Measurements from ENCODE around the gene GNAZ. TPM values are rescaled to one million over a fixed set of nuclear protein-coding genes. Genes with fewer than 3 reads are reported as not detected.

The GNAZ gene
- total RNA-seq, 4 donors from 2014 or later = 4.1 to 16.2 (median 6.5) TPM

DNA sequence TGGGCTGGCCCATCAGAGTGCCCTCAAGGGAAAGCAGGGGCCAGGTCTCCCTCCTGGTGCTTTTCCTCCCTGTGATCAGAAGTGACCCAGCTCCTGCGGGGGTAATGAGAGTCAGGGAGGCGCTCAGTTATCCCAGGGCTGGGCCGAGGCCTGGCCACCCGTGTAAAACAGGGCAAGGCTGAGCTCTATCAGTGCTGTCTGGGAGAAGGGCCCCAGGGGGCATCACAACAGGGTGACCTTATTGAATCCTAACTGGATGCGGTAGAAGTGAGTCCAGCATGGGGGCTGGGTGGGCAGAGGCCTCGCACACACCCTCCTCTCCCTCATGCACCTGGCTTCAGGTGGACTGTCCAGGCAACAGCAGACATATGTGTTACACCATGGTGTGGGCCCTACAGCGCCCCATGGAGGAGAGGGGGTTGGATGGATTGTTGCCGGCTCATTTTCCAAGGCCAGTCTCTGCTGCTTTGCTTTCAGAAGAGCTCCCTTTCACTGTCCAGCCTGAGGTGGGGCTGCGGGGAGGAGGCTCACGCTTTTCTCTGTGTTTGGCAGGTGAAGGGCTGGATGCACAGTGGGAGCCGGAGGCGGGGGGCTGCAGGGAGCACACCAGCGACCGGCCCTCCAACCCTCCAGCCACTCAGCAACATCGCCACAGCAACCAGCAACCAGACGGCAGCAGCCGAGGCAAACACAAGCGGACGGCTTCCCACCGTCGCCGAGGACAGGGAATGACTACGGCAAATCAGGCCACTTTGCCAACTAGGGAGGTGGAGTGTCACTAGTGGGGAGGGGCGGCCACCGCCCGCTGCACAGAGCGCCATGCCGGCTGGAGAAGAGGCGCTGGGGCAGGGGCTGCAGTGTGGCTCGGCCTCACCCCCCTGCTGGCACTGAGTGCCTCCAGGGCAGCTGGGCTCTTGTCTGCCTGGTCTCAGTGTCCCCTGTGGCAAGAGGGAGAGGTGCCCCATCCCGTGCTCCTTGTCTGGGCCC is 24.7 kb downstream of the GNAZ start:
- TF ChIP-seq, protein P1, sequence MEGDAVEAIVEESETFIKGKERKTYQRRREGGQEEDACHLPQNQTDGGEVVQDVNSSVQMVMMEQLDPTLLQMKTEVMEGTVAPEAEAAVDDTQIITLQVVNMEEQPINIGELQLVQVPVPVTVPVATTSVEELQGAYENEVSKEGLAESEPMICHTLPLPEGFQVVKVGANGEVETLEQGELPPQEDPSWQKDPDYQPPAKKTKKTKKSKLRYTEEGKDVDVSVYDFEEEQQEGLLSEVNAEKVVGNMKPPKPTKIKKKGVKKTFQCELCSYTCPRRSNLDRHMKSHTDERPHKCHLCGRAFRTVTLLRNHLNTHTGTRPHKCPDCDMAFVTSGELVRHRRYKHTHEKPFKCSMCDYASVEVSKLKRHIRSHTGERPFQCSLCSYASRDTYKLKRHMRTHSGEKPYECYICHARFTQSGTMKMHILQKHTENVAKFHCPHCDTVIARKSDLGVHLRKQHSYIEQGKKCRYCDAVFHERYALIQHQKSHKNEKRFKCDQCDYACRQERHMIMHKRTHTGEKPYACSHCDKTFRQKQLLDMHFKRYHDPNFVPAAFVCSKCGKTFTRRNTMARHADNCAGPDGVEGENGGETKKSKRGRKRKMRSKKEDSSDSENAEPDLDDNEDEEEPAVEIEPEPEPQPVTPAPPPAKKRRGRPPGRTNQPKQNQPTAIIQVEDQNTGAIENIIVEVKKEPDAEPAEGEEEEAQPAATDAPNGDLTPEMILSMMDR (IDR thresholded peaks at IDR 0.05; ENCODE audit: low read depth) = no peak

DNA sequence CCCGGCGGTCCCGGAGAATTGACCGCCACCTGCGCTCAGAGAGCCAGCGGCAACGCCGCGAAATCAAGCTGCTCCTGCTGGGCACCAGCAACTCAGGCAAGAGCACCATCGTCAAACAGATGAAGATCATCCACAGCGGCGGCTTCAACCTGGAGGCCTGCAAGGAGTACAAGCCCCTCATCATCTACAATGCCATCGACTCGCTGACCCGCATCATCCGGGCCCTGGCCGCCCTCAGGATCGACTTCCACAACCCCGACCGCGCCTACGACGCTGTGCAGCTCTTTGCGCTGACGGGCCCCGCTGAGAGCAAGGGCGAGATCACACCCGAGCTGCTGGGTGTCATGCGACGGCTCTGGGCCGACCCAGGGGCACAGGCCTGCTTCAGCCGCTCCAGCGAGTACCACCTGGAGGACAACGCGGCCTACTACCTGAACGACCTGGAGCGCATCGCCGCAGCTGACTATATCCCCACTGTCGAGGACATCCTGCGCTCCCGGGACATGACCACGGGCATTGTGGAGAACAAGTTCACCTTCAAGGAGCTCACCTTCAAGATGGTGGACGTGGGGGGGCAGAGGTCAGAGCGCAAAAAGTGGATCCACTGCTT is 25.5 kb downstream of the GNAZ start:
- TF ChIP-seq, protein P1 (IDR thresholded peaks at IDR 0.05; ENCODE audit: low read depth) = no peak

DNA sequence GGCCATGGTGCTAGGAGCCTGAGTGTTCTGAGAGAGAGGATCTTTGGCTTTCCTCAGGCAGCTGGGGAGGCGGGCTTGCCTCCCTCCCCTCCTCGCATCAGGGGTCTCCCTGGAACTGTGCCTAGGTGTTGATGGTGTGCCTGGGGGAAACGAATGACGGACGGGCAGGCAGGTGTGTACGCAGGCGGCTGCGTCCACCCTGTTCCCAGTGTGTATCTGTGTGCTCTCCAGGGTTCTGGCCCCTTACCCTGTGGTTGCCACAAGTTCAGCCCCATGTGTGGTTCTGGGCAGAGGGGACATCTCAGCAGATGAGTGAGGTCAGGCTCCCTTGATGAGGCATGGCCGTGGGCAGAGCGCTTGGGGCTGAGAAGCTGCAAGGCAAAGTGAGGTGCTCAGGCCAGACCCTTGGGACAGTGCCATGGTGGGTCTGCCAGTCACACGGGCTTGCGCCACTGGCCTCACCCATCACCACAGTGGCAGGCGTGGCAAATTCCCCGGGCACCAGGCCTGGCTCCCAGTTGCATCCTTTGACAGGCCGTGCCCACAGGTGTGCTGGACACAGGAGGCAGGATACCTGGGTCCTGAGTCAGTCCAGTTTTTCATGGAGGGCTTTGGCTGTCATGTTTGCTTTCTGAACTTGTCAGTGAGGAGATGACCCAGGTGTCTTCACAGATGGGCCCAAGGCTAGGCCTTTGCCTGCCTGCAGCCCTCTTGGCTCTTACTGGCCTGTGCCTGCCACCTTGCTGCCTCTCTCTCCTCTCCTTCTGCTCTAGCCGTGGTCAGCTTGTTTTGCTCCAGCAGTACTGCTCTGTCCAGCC is 27.3 kb downstream of the GNAZ start:
- TF ChIP-seq, protein P1 (IDR thresholded peaks at IDR 0.05; ENCODE audit: low read depth) = no peak

DNA sequence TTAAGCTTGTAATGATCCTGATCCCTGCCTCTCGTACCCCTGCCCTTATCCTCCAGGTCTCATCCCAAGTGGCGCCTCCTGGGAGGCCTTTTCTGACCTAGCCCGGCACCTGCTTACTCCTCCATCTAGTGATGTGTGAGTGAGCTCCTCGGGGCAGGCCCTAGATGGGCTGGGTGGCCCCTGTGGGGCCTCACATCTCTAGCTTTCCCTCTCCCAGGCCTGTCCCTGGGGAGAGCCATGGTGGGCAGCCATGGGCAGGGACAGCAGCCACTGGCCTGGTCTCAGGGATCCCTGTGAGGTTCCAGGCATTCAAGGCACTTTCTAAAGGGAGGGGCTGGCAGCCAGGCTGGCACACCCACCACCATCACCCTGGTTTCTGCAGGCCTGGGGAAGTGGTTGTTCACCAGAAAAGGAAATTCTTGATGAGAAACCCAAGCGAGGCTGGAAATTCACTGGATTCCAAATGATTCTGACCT is 27.9 kb downstream of the GNAZ start:
- TF ChIP-seq, protein P1 (IDR thresholded peaks at IDR 0.05; ENCODE audit: low read depth) = no peak

DNA sequence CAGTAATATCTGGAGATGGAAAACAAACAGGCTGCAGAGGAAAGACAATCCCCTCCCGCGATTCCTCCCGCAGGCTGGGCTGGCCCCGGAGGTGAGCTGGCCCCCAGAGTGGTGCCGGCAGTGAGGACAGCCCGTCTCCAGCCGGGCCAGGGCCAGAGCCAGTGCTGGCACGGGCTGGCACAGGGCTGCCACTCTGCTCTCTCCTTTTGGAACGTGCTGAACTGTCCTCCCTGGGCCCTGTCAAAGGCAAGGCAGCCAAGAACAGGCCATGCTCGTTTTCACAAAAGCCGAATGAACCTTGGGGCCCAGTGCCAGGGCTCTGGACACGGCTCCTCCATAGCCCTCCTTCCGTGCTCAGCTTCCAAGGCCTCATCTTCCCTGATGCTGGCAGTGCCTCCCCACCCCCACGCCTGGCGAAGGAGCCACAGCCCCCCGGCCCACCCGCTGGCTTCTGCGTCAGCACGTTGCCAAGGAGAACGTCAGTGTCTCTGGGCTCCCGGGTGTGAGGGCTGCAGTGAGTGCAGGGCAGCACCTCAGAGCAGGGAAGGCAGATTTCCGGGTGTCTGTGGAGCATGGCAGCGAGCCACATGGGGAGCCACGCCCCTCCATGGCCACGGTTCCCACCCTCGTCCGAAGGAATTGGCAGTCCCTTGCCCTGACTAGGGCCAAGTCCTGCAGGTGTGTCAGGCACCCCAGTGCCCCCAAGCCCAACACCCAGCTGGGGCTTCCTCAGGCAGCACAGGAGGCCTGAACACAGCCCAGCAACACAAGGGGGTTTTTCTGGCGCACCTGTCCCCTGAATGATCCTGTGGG is 28.6 kb downstream of the GNAZ start:
- TF ChIP-seq, protein P1 (IDR thresholded peaks at IDR 0.05; ENCODE audit: low read depth) = no peak

DNA sequence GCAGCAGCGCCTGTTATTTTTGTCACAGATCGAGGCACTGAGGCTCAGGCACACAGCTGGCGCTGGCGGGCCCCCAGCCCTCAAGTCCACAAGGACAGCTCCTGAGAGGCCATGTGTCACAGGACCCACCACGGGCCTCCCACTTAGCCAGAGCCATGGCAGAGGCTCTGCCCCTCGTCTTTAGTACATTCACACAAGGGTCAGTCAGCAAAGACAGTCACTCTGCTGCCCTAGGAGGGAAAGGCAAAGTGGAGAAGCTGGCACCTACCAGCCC is 29.1 kb downstream of the GNAZ start:
- TF ChIP-seq, protein P1 (IDR thresholded peaks at IDR 0.05; ENCODE audit: low read depth) = no peak
